ENCODE results near the gene CCSER2.

Gene CCSER2

DNA sequence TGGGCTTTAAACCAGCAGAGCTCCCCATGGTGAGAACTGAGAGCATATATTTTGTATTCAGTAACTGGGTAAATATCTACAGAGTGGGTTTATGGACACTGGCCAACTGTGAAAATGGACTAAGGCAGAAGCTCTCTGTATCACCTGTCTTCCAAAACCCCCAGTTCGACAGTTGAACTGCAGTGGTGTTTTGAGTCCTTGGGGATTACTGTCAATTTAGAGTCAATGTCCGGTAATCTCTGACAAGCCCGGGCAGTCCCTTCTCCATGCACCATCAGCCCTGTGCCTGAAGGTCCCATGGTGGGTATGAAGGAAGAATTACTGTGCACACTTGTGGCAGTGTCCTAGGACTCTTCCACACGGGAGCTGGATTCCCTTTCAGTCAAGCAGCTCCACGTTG is 235.0 kb downstream of the CCSER2 start:
- DNase-seq (ENCODE audit: low read depth), result no peak
- no peak overlapping the region for H3K4me3 ChIP-seq (ENCODE audit: low read depth, low read length)
- TF ChIP-seq, protein P1, sequence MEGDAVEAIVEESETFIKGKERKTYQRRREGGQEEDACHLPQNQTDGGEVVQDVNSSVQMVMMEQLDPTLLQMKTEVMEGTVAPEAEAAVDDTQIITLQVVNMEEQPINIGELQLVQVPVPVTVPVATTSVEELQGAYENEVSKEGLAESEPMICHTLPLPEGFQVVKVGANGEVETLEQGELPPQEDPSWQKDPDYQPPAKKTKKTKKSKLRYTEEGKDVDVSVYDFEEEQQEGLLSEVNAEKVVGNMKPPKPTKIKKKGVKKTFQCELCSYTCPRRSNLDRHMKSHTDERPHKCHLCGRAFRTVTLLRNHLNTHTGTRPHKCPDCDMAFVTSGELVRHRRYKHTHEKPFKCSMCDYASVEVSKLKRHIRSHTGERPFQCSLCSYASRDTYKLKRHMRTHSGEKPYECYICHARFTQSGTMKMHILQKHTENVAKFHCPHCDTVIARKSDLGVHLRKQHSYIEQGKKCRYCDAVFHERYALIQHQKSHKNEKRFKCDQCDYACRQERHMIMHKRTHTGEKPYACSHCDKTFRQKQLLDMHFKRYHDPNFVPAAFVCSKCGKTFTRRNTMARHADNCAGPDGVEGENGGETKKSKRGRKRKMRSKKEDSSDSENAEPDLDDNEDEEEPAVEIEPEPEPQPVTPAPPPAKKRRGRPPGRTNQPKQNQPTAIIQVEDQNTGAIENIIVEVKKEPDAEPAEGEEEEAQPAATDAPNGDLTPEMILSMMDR (IDR thresholded peaks at IDR 0.05; ENCODE audit: low read depth, low read length, missing control alignments), result no peak
- in situ Hi-C loops (cut with HindIII; ENCODE audit: low sequenced_read_pairs), result no loop called here

DNA sequence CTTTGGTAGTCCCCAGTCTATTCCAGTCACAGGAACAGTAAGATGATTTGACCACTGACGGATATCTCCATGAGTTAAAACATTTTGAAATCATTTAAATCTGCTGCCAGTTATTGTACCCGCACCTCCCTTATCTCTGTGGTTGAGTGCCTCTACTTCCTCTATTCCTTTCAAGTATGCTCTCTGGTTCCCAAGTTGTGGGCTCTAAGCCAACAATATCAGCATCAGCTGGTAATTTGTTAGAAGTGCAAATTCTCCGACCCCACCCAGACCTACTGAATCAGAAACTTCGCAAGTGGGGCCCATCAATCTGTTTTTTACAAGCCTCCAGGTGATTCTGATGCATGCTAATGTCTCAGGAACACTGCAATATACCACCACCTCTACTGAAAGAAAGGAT is 235.5 kb downstream of the CCSER2 start:
- DNase-seq (ENCODE audit: low read depth), result no peak
- in situ Hi-C loops (cut with HindIII; ENCODE audit: low sequenced_read_pairs), result no loop called here
- no peak overlapping the region for H3K4me3 ChIP-seq (ENCODE audit: low read depth, low read length)
- TF ChIP-seq, protein P1 (IDR thresholded peaks at IDR 0.05; ENCODE audit: low read depth, low read length, missing control alignments), result no peak

DNA sequence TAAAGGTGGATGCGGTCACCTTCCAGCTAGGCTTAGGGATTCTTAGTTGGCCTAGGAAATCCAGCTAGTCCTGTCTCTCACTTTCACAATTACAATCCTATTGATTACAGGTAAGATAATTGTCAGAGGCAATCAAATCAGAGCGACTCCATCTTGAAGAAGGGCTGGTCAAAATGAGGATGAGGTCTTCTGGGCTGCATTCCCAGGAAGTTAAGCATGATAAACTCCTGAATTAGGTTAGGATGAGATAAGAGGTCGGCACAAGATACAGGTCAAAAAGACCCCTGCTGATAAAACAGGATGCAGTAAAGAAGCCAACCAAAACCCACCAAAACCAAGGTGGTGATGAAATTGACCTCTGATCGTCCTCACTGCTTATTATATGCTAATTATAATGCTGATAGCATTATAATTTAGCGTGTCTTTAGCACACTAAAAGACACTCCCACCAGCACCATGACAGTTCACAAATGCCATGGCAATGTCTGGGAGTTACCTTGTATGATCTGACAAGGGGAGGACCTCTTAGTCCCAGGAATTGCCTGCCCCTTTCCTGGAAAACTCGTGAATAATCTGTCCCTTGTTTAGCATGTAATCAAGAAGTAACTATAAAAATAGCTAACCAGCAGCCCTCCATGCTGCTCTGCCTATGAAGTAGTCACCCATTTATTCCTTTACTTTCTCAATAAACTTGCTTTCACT is 237.6 kb downstream of the CCSER2 start:
- in situ Hi-C loops (cut with HindIII; ENCODE audit: low sequenced_read_pairs), result no loop called here
- TF ChIP-seq, protein P1 (IDR thresholded peaks at IDR 0.05; ENCODE audit: low read depth, low read length, missing control alignments), result no peak
- DNase-seq (ENCODE audit: low read depth), result no peak
- H3K4me3 ChIP-seq (ENCODE audit: low read depth, low read length), result no peak overlapping the region

DNA sequence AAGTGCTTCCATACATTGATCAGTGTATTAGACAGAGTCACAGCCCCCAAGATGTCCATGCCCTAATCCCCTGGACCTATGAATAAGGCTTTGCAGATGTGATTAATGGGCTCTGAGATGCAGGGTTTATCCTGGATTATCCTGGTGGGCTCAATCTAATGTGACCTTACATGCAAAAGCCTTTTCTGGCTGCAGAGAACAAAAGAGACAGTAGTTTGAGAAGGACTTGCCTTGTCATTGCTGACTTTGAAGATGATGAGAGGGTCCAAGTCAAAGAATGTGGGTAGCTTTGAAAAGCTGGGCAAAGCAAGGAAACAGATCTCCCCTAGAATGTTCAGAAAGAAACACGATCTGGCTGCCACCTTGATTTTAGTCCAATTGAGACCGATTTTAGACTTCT is 238.7 kb downstream of the CCSER2 start:
- in situ Hi-C loops (cut with HindIII; ENCODE audit: low sequenced_read_pairs), result no loop called here
- TF ChIP-seq, protein P1 (IDR thresholded peaks at IDR 0.05; ENCODE audit: low read depth, low read length, missing control alignments), result no peak
- H3K4me3 ChIP-seq (ENCODE audit: low read depth, low read length), result no peak overlapping the region
- no peak for DNase-seq (ENCODE audit: low read depth)

Data from astrocyte of the cerebellum (primary cell).